Natural killer cell (primary cell): ENCODE measurements around the gene PLBD1. TPM values are rescaled to one million over a fixed set of nuclear protein-coding genes. Genes with fewer than 3 reads are reported as not detected.

ENCODE experiments used
- ATAC-seq, 3 donors: fragments of 150-1000 bp in 2 of 3; fragments of 200-7000 bp in 1 of 3; cut with Tn5 transposase; 1 replicate in 1 of 3; 2 replicates in 2 of 3; pipeline ENCODE4 v1.10.0; 2021; ENCODE audit warnings: mild to moderate bottlenecking in 2 of 3, moderate library complexity in 2 of 3
- DNase-seq, 2 donors: peaks; one replicate each; pipeline versions ENCODE4 v3.0.0 to v3.0.0-alpha.2; 2013 to 2021; ENCODE audit warnings: mixed read lengths in 1 of 2
- H3K27ac ChIP-seq: one replicate; pipeline ENCODE4 v1.5.1; 2013; ENCODE audit warnings: mild to moderate bottlenecking, low read length
- H3K27me3 ChIP-seq: one replicate; pipeline ENCODE4 v1.6.1; 2013; ENCODE audit warnings: low read length; ENCODE audit not compliant: control insufficient read depth, insufficient read depth
- H3K36me3 ChIP-seq: one replicate; pipeline ENCODE4 v1.6.1; 2013; ENCODE audit warnings: low read length; ENCODE audit not compliant: control insufficient read depth, insufficient read depth
- H3K4me1 ChIP-seq: one replicate; pipeline ENCODE4 v1.6.1; 2013; ENCODE audit warnings: low read length; ENCODE audit not compliant: control insufficient read depth, insufficient read depth
- H3K4me3 ChIP-seq: one replicate; pipeline ENCODE4 v1.5.1; 2013; ENCODE audit warnings: low read length
- H3K9me3 ChIP-seq: one replicate; pipeline ENCODE4 v1.6.1; 2013; ENCODE audit warnings: low read length; ENCODE audit not compliant: control insufficient read depth, insufficient read depth
- H3K27ac Mint-ChIP-seq, 2 donors: one replicate each; pipeline ENCODE4 v1.8.0; 2022; ENCODE audit warnings: mild to moderate bottlenecking in 2 of 2, mixed read lengths in 2 of 2, moderate library complexity in 1 of 2
- H3K27me3 Mint-ChIP-seq, 2 donors: one replicate each; pipeline ENCODE4 v1.8.0; 2022; ENCODE audit warnings: low read depth in 2 of 2, mixed read lengths in 2 of 2
- H3K36me3 Mint-ChIP-seq: one replicate; pipeline ENCODE4 v1.8.0; 2022; ENCODE audit warnings: mixed read lengths
- H3K4me1 Mint-ChIP-seq, 2 donors: one replicate each; pipeline ENCODE4 v1.8.0; 2022; ENCODE audit warnings: mixed read lengths in 2 of 2
- H3K4me3 Mint-ChIP-seq: one replicate; pipeline ENCODE4 v1.8.0; 2022; ENCODE audit warnings: mild to moderate bottlenecking, moderate library complexity, mixed read lengths
- H3K9me3 Mint-ChIP-seq, 2 donors: one replicate each; pipeline ENCODE4 v1.8.0; 2022; ENCODE audit warnings: mixed read lengths in 2 of 2
- CTCF ChIP-seq: fragments of 200-600 bp; IDR thresholded peaks from one replicate; pipeline ENCODE4 v1.8.0; 2022; ENCODE audit warnings: antibody characterized with exemption
- WGBS: methylation state at CpG from one replicate; pipeline ENCODE4 v1.1.7; 2013; ENCODE audit warnings: missing lambda C conversion rate; ENCODE audit not compliant: insufficient coverage; 5-methylcytosine and 5-hydroxymethylcytosine counted together
- intact Hi-C: fragments of 100-400 bp; cut with micrococcal nuclease; formaldehyde crosslinking; loops from one replicate; pipeline ENCODE4 v1.14.2; 2022
- total RNA-seq, 4 donors: library from RNA; stranded (reverse); fragments of 120-200 nt in 1 of 4; gene quantifications; one replicate each; pipeline versions ENCODE4 v1.2.3 to v1.2.4, GENCODE V29; 2013 to 2022

Gene PLBD1
- total RNA-seq, 3 donors from 2014 or later (not counting 1 experiment from before 2014, with no cell fraction given), result 3.3 to 8.2 (median 4.6) TPM

- no peak overlapping the region for H3K4me3 Mint-ChIP-seq
- peak overlapping the region; percentile 56 to 57 for H3K27ac Mint-ChIP-seq
- Histone ChIP-seq H3K36me3 (peaks cover 63% of the 10 kb centered on the region), H3K4me1 (no peaks in the 10 kb centered on the region), H3K9me3 (peaks cover 6% of the 10 kb centered on the region), H3K27me3 (no peaks in the 10 kb centered on the region), H3K27ac (no peak overlapping the region), H3K4me3 (no peak overlapping the region)
- H3K27me3 Mint-ChIP-seq, result no peaks in the 10 kb centered on the region
- peaks cover 62% of the 10 kb centered on the region for H3K36me3 Mint-ChIP-seq
- no peak for DNase-seq
- ATAC-seq, result no peak
- WGBS, result 100% methylated on average over 1 of the region's 1 CpG
- H3K9me3 Mint-ChIP-seq, result peaks cover 4 to 20% of the 10 kb centered on the region in 2 donors
- no peak for TF ChIP-seq CTCF
- intact Hi-C loops, result no loop called here
- H3K4me1 Mint-ChIP-seq, result peaks cover 18 to 27% of the 10 kb centered on the region in 2 donors
These were observed 96.2 kb downstream of the PLBD1 start for GRCh38 chr12:14471497-14471896.

- no peak for TF ChIP-seq CTCF
- Mint-ChIP-seq H3K27me3 (no peaks in the 10 kb centered on the region), H3K4me1 (peaks cover 21 to 33% of the 10 kb centered on the region in 2 donors), H3K27ac (peak overlapping the region; percentile 21 to 48), H3K4me3 (peak overlapping the region; percentile 31), H3K9me3 (no peaks in the 10 kb centered on the region), H3K36me3 (peaks cover 8% of the 10 kb centered on the region)
- peak in 1 of 2 donors; percentile 43 for DNase-seq
- Histone ChIP-seq H3K4me1 (no peaks in the 10 kb centered on the region), H3K27ac (no peak overlapping the region), H3K36me3 (peaks cover 71% of the 10 kb centered on the region), H3K4me3 (no peak overlapping the region), H3K9me3 (no peaks in the 10 kb centered on the region), H3K27me3 (no peaks in the 10 kb centered on the region)
- 76% methylated on average over 2 of the region's 5 CpGs for WGBS
- intact Hi-C loops, result no loop called here
- ATAC-seq, result no peak
These were observed 107.4 kb downstream of the PLBD1 start for GRCh38 chr12:14460212-14460841.

- DNase-seq (peak in 1 of 2 donors; percentile 63), ATAC-seq (peak; percentile 80 to 98 (median 96))
- intact Hi-C loops, result loop anchor here (1.0 kb wide), 2 partner anchors 216 to 268 kb away; no protein-coding TSS in a partner anchor
- peaks cover 9% of the 10 kb centered on the region for H3K4me1 ChIP-seq
- H3K27me3 ChIP-seq, result no peaks in the 10 kb centered on the region
- 98% methylated on average over 2 of the region's 2 CpGs for WGBS
- peak; percentile 63 for TF ChIP-seq CTCF
- peak overlapping the region; percentile 72 to 82 for H3K27ac Mint-ChIP-seq
- peak overlapping the region; percentile 18 for H3K4me3 Mint-ChIP-seq
- H3K4me1 Mint-ChIP-seq, result peaks cover 44 to 46% of the 10 kb centered on the region in 2 donors
- no peaks in the 10 kb centered on the region for H3K27me3 Mint-ChIP-seq
- H3K36me3 ChIP-seq, result peaks cover 56% of the 10 kb centered on the region
- H3K27ac ChIP-seq, result peak overlapping the region; percentile 6
- H3K4me3 ChIP-seq, result no peak overlapping the region
- H3K9me3 Mint-ChIP-seq, result no peaks in the 10 kb centered on the region
- no peaks in the 10 kb centered on the region for H3K9me3 ChIP-seq
- peaks cover 13% of the 10 kb centered on the region for H3K36me3 Mint-ChIP-seq
These were observed 113.4 kb downstream of the PLBD1 start for GRCh38 chr12:14454098-14454907.

Other genes with a start within 250 kb of the PLBD1 start
- gene ATF7IP, start 202.2 kb downstream of the PLBD1 start, total RNA-seq, result 100 to 1,000 TPM; 161 to 180 (median 173) TPM
- gene GUCY2C, start 128.7 kb upstream of the PLBD1 start, total RNA-seq, result not detected
- 100 to 1,000 TPM; 130 to 159 (median 134) TPM for gene WBP11, start 235.6 kb upstream of the PLBD1 start, total RNA-seq
- under 1 TPM; 0.28 to 0.79 (median 0.33) TPM for gene C12orf60, start 235.8 kb upstream of the PLBD1 start, total RNA-seq
- not detected for gene SMCO3, start 246.3 kb upstream of the PLBD1 start, total RNA-seq